HG02973 (cell line): ENCODE results near the gene PROX1.

Experiments used
- ATAC-seq: cut with Tn5 transposase; IDR thresholded peaks from one replicate; pipeline ENCODE4 v1.9.1; 2021; ENCODE audit warnings: moderate library complexity; ENCODE audit not compliant: unreplicated experiment

The PROX1 gene

GRCh38 chr1:213997038-213997771 is 9.4 kb downstream of the PROX1 start:
- ATAC-seq: no peak

- no peak for ATAC-seq
Observed at GRCh38 chr1:213997772-213998107, 10.0 kb downstream of the PROX1 start.

GRCh38 chr1:213998785-213999184 is 11.0 kb downstream of the PROX1 start:
- ATAC-seq: no peak

GRCh38 chr1:213999732-214000131 is 12.0 kb downstream of the PROX1 start:
- no peak for ATAC-seq

- ATAC-seq: no peak
Observed at GRCh38 chr1:214002060-214002459, 14.3 kb downstream of the PROX1 start.

- no peak for ATAC-seq
Observed at GRCh38 chr1:214002472-214002871, 14.7 kb downstream of the PROX1 start.

GRCh38 chr1:214003233-214003632 is 15.5 kb downstream of the PROX1 start:
- ATAC-seq: no peak

- ATAC-seq: no peak
Observed at GRCh38 chr1:214004014-214004413, 16.2 kb downstream of the PROX1 start.

GRCh38 chr1:214004795-214005194 is 17.0 kb downstream of the PROX1 start:
- no peak for ATAC-seq

- ATAC-seq: no peak
Observed at GRCh38 chr1:214005708-214006107, 17.9 kb downstream of the PROX1 start.

- ATAC-seq: no peak
Observed at GRCh38 chr1:214006845-214007244, 19.1 kb downstream of the PROX1 start.

GRCh38 chr1:214008347-214008746 is 20.6 kb downstream of the PROX1 start:
- no peak for ATAC-seq

- ATAC-seq: no peak
Observed at GRCh38 chr1:214008791-214009422, 21.1 kb downstream of the PROX1 start.

- no peak for ATAC-seq
Observed at GRCh38 chr1:214009423-214010196, 21.8 kb downstream of the PROX1 start.

GRCh38 chr1:214010197-214010573 is 22.4 kb downstream of the PROX1 start:
- ATAC-seq: no peak

- no peak for ATAC-seq
Observed at GRCh38 chr1:214010717-214011116, 22.9 kb downstream of the PROX1 start.

GRCh38 chr1:214012418-214012817 is 24.6 kb downstream of the PROX1 start:
- ATAC-seq: no peak

GRCh38 chr1:214013614-214014377 is 26.0 kb downstream of the PROX1 start:
- no peak for ATAC-seq

GRCh38 chr1:214014730-214015129 is 27.0 kb downstream of the PROX1 start:
- ATAC-seq: no peak

GRCh38 chr1:214017191-214017982 is 29.6 kb downstream of the PROX1 start:
- no peak for ATAC-seq
